ENCODE data around the gene CTIF. TPM values are rescaled to one million over a fixed set of nuclear protein-coding genes. Genes with fewer than 3 reads are reported as not detected.

The CTIF gene
- total RNA-seq, 1 donor from 2014 or later = 67.9 TPM

- no peak overlapping the region for H3K4me3 Mint-ChIP-seq
- peak overlapping the region; percentile 88 for H3K27ac Mint-ChIP-seq
- H3K27me3 Mint-ChIP-seq (ENCODE audit: low read depth) = no peaks in the 10 kb centered on the region
- H3K36me3 Mint-ChIP-seq = peaks cover 5% of the 10 kb centered on the region
- no peak for DNase-seq (ENCODE audit: low spot score in 2 of 2, unreplicated experiment in 2 of 2)
- H3K9me3 Mint-ChIP-seq = peaks cover 12% of the 10 kb centered on the region
- no peak for TF ChIP-seq CTCF (IDR thresholded peaks at IDR 0.05; ENCODE audit: unreplicated experiment)
- H3K4me1 Mint-ChIP-seq = peaks cover 40% of the 10 kb centered on the region
Observed at GRCh38 chr18:48898521-48898920, 359.7 kb downstream of the CTIF start.

GRCh38 chr18:48899558-48900174, 360.8 kb downstream of the CTIF start:
- no peak overlapping the region for H3K27ac Mint-ChIP-seq

GRCh38 chr18:48900469-48900868, 361.6 kb downstream of the CTIF start:
- H3K4me3 Mint-ChIP-seq = no peak overlapping the region
- no peaks in the 10 kb centered on the region for H3K27me3 Mint-ChIP-seq (ENCODE audit: low read depth)
- TF ChIP-seq CTCF (IDR thresholded peaks at IDR 0.05; ENCODE audit: unreplicated experiment) = no peak
- peaks cover 28% of the 10 kb centered on the region for H3K9me3 Mint-ChIP-seq
- peaks cover 17% of the 10 kb centered on the region for H3K36me3 Mint-ChIP-seq
- peaks cover 36% of the 10 kb centered on the region for H3K4me1 Mint-ChIP-seq
- H3K27ac Mint-ChIP-seq = no peak overlapping the region
- DNase-seq (ENCODE audit: low spot score in 2 of 2, unreplicated experiment in 2 of 2) = no peak

More at GRCh38 chr18:48899558-48900174, 360.8 kb downstream of the CTIF start:
- no peak for DNase-seq (ENCODE audit: low spot score in 2 of 2, unreplicated experiment in 2 of 2)
- no peak for TF ChIP-seq CTCF (IDR thresholded peaks at IDR 0.05; ENCODE audit: unreplicated experiment)
- Mint-ChIP-seq H3K4me3 (no peak overlapping the region), H3K27me3 (ENCODE audit: low read depth) (no peaks in the 10 kb centered on the region), H3K4me1 (peaks cover 41% of the 10 kb centered on the region), H3K36me3 (peaks cover 14% of the 10 kb centered on the region), H3K9me3 (peaks cover 19% of the 10 kb centered on the region)

- peaks cover 19% of the 10 kb centered on the region for H3K36me3 Mint-ChIP-seq
- no peak for DNase-seq (ENCODE audit: low spot score in 2 of 2, unreplicated experiment in 2 of 2)
- peaks cover 34% of the 10 kb centered on the region for H3K4me1 Mint-ChIP-seq
- no peak overlapping the region for H3K4me3 Mint-ChIP-seq
- H3K27me3 Mint-ChIP-seq (ENCODE audit: low read depth) = no peaks in the 10 kb centered on the region
- H3K9me3 Mint-ChIP-seq = peaks cover 29% of the 10 kb centered on the region
- no peak for TF ChIP-seq CTCF (IDR thresholded peaks at IDR 0.05; ENCODE audit: unreplicated experiment)
- H3K27ac Mint-ChIP-seq = peak overlapping the region; percentile 17
Observed at GRCh38 chr18:48901145-48902022, 362.6 kb downstream of the CTIF start.

GRCh38 chr18:48902023-48902855, 363.4 kb downstream of the CTIF start:
- peaks cover 27% of the 10 kb centered on the region for H3K4me1 Mint-ChIP-seq
- peaks cover 29% of the 10 kb centered on the region for H3K9me3 Mint-ChIP-seq
- peak overlapping the region; percentile 40 for H3K4me3 Mint-ChIP-seq
- peak overlapping the region; percentile 99 for H3K27ac Mint-ChIP-seq
- peak; percentile 90 to 96 for DNase-seq (ENCODE audit: low spot score in 2 of 2, unreplicated experiment in 2 of 2)
- H3K36me3 Mint-ChIP-seq = peaks cover 19% of the 10 kb centered on the region
- H3K27me3 Mint-ChIP-seq (ENCODE audit: low read depth) = no peaks in the 10 kb centered on the region
- TF ChIP-seq CTCF (IDR thresholded peaks at IDR 0.05; ENCODE audit: unreplicated experiment) = no peak

Measured in mesothelial cell of epicardium (in vitro differentiated cells).